Duodenal mucosa (tissue), 2 donors: ENCODE results near the gene ATP2B3.

ENCODE experiments used
- H3K27ac ChIP-seq: one replicate; pipeline ENCODE4 v1.7.0; 2013; ENCODE audit warnings: low read depth, low read length
- H3K27me3 ChIP-seq, 2 donors: one replicate each; pipeline ENCODE4 v1.7.0; 2013; ENCODE audit warnings: low read length in 2 of 2, control low read depth in 1 of 2; ENCODE audit not compliant: insufficient read depth in 2 of 2, control insufficient read depth in 1 of 2
- H3K36me3 ChIP-seq, 2 donors: one replicate each; pipeline ENCODE4 v1.7.0; 2013; ENCODE audit warnings: low read length in 2 of 2, control low read depth in 1 of 2; ENCODE audit not compliant: insufficient read depth in 2 of 2, control insufficient read depth in 1 of 2
- H3K4me1 ChIP-seq, 2 donors: one replicate each; pipeline ENCODE4 v1.7.0; 2013; ENCODE audit warnings: low read length in 2 of 2, control low read depth in 1 of 2; ENCODE audit not compliant: insufficient read depth in 2 of 2, control insufficient read depth in 1 of 2
- H3K4me3 ChIP-seq, 2 donors: one replicate each; pipeline ENCODE4 v1.7.0; 2013; ENCODE audit warnings: low read length in 2 of 2, low read depth in 1 of 2
- H3K9ac ChIP-seq, 2 donors: one replicate each; pipeline ENCODE4 v1.7.0; 2013; ENCODE audit warnings: low read length in 2 of 2, low read depth in 1 of 2
- H3K9me3 ChIP-seq, 2 donors: one replicate each; pipeline ENCODE4 v1.7.0; 2013; ENCODE audit warnings: low read length in 2 of 2, control low read depth in 1 of 2; ENCODE audit not compliant: control insufficient read depth in 1 of 2

ATP2B3 gene

GRCh38 chrX:153488231-153488914, 29.1 kb upstream of the ATP2B3 start:
- Histone ChIP-seq H3K4me1 (no peaks in the 10 kb centered on the region), H3K27ac (no peak overlapping the region), H3K9ac (no peak overlapping the region), H3K9me3 (no peaks in the 10 kb centered on the region), H3K4me3 (no peak overlapping the region), H3K36me3 (no peaks in the 10 kb centered on the region), H3K27me3 (no peaks in the 10 kb centered on the region)

GRCh38 chrX:153490217-153490930, 27.1 kb upstream of the ATP2B3 start:
- H3K27ac ChIP-seq: no peak overlapping the region
- no peaks in the 10 kb centered on the region for H3K9me3 ChIP-seq
- H3K9ac ChIP-seq: no peak overlapping the region
- H3K4me1 ChIP-seq: no peaks in the 10 kb centered on the region
- no peaks in the 10 kb centered on the region for H3K36me3 ChIP-seq
- no peak overlapping the region for H3K4me3 ChIP-seq
- H3K27me3 ChIP-seq: no peaks in the 10 kb centered on the region

GRCh38 chrX:153491351-153491914, 26.0 kb upstream of the ATP2B3 start:
- Histone ChIP-seq H3K36me3 (no peaks in the 10 kb centered on the region), H3K27me3 (no peaks in the 10 kb centered on the region), H3K9me3 (no peaks in the 10 kb centered on the region), H3K4me1 (no peaks in the 10 kb centered on the region), H3K4me3 (no peak overlapping the region), H3K9ac (no peak overlapping the region), H3K27ac (no peak overlapping the region)

GRCh38 chrX:153491918-153492317, 25.5 kb upstream of the ATP2B3 start:
- H3K9me3 ChIP-seq: no peaks in the 10 kb centered on the region
- H3K4me3 ChIP-seq: no peak overlapping the region
- no peak overlapping the region for H3K9ac ChIP-seq
- H3K27ac ChIP-seq: no peak overlapping the region
- H3K4me1 ChIP-seq: no peaks in the 10 kb centered on the region
- H3K27me3 ChIP-seq: no peaks in the 10 kb centered on the region
- no peaks in the 10 kb centered on the region for H3K36me3 ChIP-seq

- Histone ChIP-seq H3K27ac (no peak overlapping the region), H3K36me3 (no peaks in the 10 kb centered on the region), H3K9ac (no peak overlapping the region), H3K4me3 (no peak overlapping the region), H3K27me3 (no peaks in the 10 kb centered on the region), H3K4me1 (no peaks in the 10 kb centered on the region), H3K9me3 (no peaks in the 10 kb centered on the region)
These were observed 24.9 kb upstream of the ATP2B3 start for GRCh38 chrX:153492543-153492942.

- H3K9ac ChIP-seq: no peak overlapping the region
- H3K4me1 ChIP-seq: no peaks in the 10 kb centered on the region
- H3K9me3 ChIP-seq: no peaks in the 10 kb centered on the region
- H3K27me3 ChIP-seq: no peaks in the 10 kb centered on the region
- H3K27ac ChIP-seq: no peak overlapping the region
- H3K4me3 ChIP-seq: no peak overlapping the region
- no peaks in the 10 kb centered on the region for H3K36me3 ChIP-seq
These were observed 24.4 kb upstream of the ATP2B3 start for GRCh38 chrX:153493085-153493484.

- Histone ChIP-seq H3K27me3 (no peaks in the 10 kb centered on the region), H3K36me3 (no peaks in the 10 kb centered on the region), H3K9ac (no peak overlapping the region), H3K4me1 (no peaks in the 10 kb centered on the region), H3K4me3 (no peak overlapping the region), H3K9me3 (no peaks in the 10 kb centered on the region), H3K27ac (no peak overlapping the region)
These were observed 23.4 kb upstream of the ATP2B3 start for GRCh38 chrX:153494061-153494460.

- Histone ChIP-seq H3K9ac (no peak within 1 kb of the TSS), H3K36me3 (no peaks in the 10 kb centered on the region), H3K4me1 (no peaks in the 10 kb centered on the region), H3K4me3 (no peak within 1 kb of the TSS), H3K9me3 (no peaks in the 10 kb centered on the region), H3K27ac (no peak within 1 kb of the TSS), H3K27me3 (no peaks in the 10 kb centered on the region)
These were observed 22.7 kb upstream of the ATP2B3 start, which contains the start of gene BGN for GRCh38 chrX:153494541-153495361. Gene BGN (plus strand): TSS chrX:153494980. CDS start chrX:153504632, 9,652 bp downstream.

GRCh38 chrX:153495362-153495751, 22.1 kb upstream of the ATP2B3 start:
- H3K27ac ChIP-seq: no peak overlapping the region

More at GRCh38 chrX:153495362-153495751, 22.1 kb upstream of the ATP2B3 start:
- Histone ChIP-seq H3K9me3 (no peaks in the 10 kb centered on the region), H3K27me3 (no peaks in the 10 kb centered on the region), H3K36me3 (no peaks in the 10 kb centered on the region), H3K4me1 (no peaks in the 10 kb centered on the region), H3K4me3 (no peak overlapping the region), H3K9ac (no peak overlapping the region)
